ENCODE data around the gene LAYN. TPM values are rescaled to one million over a fixed set of nuclear protein-coding genes. Genes with fewer than 3 reads are reported as not detected.
A peak's percentile ranks its signal among the peaks of the same experiment; 100 is the strongest.

Gene LAYN
- total and polyA plus RNA-seq, 2 of the 13 experiments (the other 11 are each of a cell fraction or from before 2014, with no cell fraction given), result 0.17 TPM; not detected in 1

GRCh38 chr11:111601979-111602864 is 61.7 kb downstream of the LAYN start, which contains the start of gene SIK2:
Gene SIK2 (plus strand): TSS chr11:111602449. CDS start chr11:111602564, 115 bp downstream.
- Histone ChIP-seq H3K9ac (ENCODE audit: insufficient read depth, low read depth, low read length) (peak within 1 kb of the TSS; percentile 95), H3K79me2 (ENCODE audit: insufficient read depth, low read length) (peaks cover 47% of the 10 kb centered on the region), H4K20me1 (ENCODE audit: insufficient read depth, low read length) (peaks cover 10% of the 10 kb centered on the region), H3K27me3 (ENCODE audit: control insufficient read depth in 1 of 2, insufficient read depth in 2 of 2, low read length in 2 of 2) (no peaks in the 10 kb centered on the region; a peak in 1 of 5 replicates), H3K4me3 (replicated peaks in 1 of 3; ENCODE audit: insufficient read depth in 1 of 3, low read depth in 2 of 3, low read length in 3 of 3) (peak within 1 kb of the TSS; percentile 84 to 95 (median 90)), H3K36me3 (replicated peaks in 1 of 2; ENCODE audit: control insufficient read depth in 1 of 2, insufficient read depth in 2 of 2, low read length in 2 of 2) (no peaks in the 10 kb centered on the region), H3K4me2 (ENCODE audit: low read depth, low read length) (peak within 1 kb of the TSS; percentile 91), H3K9me3 (ENCODE audit: low read length) (no peaks in the 10 kb centered on the region), H2AFZ (ENCODE audit: low read length) (peak within 1 kb of the TSS; percentile 94), H3K4me1 (ENCODE audit: insufficient read depth, low read length) (peaks cover 60% of the 10 kb centered on the region), H3K27ac (ENCODE audit: extremely low read length, insufficient read depth, low read length) (peak within 1 kb of the TSS; percentile 87)
- no peak for FAIRE-seq
- BruUV-seq (replicated peaks), result no TSS peak
- ATAC-seq, result peak; percentile 91
- DNase-seq (ENCODE audit: low spot score), result peak; percentile 89
- intact Hi-C loops (cut with micrococcal nuclease; ENCODE audit: unreplicated experiment) (loop anchor here (1.0 to 5.0 kb wide), 3 partner anchors 31 to 239 kb away; no protein-coding TSS in a partner anchor), in situ Hi-C loops (cut with HindIII; ENCODE audit: extremely low pct_ligation_motif_present, low pct_unique_long_range_greater_than_20kb) (loop anchor here (5.0 kb wide), 2 partner anchors 175 to 240 kb away; no protein-coding TSS in a partner anchor)
- CTCF ChIA-PET (ENCODE audit: low intra/inter-chr PET ratio, low total read pairs), result interaction anchor here (0.7 to 2.2 kb wide), 3 partner anchors 37 to 239 kb away, joined by 3 to 47 read pairs (median 23); no protein-coding TSS in a partner anchor
- POLR2A ChIA-PET, result interaction anchor here (0.9 to 3.1 kb wide), 3 partner anchors 164 to 230 kb away, joined by 4 to 17 read pairs (median 4); partner anchors contain the start of gene PPP2R1B
- 0% methylated on average over 15 of the region's 100 CpGs for WGBS (ENCODE audit: low lambda C conversion rate)
- TF ChIP-seq GABPA (IDR thresholded peaks at IDR 0.05; ENCODE audit: low read depth, low read length) (no peak), GABPA (CRISPR knock-in tag; IDR thresholded peaks at IDR 0.05; ENCODE audit: low read depth) (no peak), ZBTB7A (CRISPR knock-in tag; IDR thresholded peaks at IDR 0.05) (peak; percentile 87), THAP11 (CRISPR knock-in tag; IDR thresholded peaks at IDR 0.05) (peak; percentile 79), KDM1A (CRISPR knock-in tag; IDR thresholded peaks at IDR 0.05) (no peak), ZFP91 (CRISPR knock-in tag; IDR thresholded peaks at IDR 0.05; ENCODE audit: borderline replicate concordance) (peak; percentile 87), HNRNPK (IDR thresholded peaks at IDR 0.05; ENCODE audit: low read depth, low read length, poor library complexity, severe bottlenecking) (peak; percentile 29), MNT (IDR thresholded peaks at IDR 0.05) (no peak), TFE3 (CRISPR knock-in tag; IDR thresholded peaks at IDR 0.05) (no peak; the same call in 1 of the 2 replicates), ZNF484 (CRISPR knock-in tag; IDR thresholded peaks at IDR 0.05; ENCODE audit: borderline replicate concordance, low read depth) (no peak), SPEN (CRISPR knock-in tag; IDR thresholded peaks at IDR 0.05; ENCODE audit: low read depth) (peak; percentile 88), MZF1 (CRISPR knock-in tag; IDR thresholded peaks at IDR 0.05; ENCODE audit: borderline replicate concordance) (0 out of 2 replicates have a peak, but pooled peaks have one; percentile 84), ZBTB44 (CRISPR knock-in tag; IDR thresholded peaks at IDR 0.05) (no peak), CREBL2 (CRISPR knock-in tag; IDR thresholded peaks at IDR 0.05; ENCODE audit: borderline replicate concordance) (no peak), GFI1 (CRISPR knock-in tag; IDR thresholded peaks at IDR 0.05; ENCODE audit: borderline replicate concordance) (peak; percentile 71; the same call in 1 of the 2 replicates)
